ENCODE measurements around the gene PLA2G12B.
"Not testable (repeated sequence)": the region's sequence is repeated elsewhere in the genome, so short reads cannot be mapped to it uniquely, and the experiment has no call there.

The PLA2G12B gene

DNA sequence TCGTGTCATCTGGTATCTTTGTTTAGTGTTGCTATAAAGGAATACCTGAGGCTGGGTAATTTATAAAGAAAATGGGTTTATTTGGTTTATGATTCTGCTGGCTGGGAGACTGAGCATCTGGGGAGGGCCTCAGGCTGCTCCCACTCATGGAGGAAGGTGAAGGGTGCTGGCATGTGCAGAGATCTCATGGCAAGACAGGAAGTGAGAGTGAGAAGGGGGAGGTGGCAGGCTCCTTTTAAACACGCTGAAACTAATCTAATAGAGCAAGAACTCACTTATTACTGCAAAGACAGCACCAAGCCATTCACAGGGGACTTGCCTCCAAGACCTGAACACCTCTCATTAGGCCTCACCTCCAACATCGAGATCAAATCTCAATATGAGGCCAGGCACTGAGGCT, 49.8 kb downstream of the PLA2G12B start (continued):
- no peak for TF ChIP-seq ZIC2 (tag by site-specific recombination; IDR thresholded peaks at IDR 0.05)

DNA sequence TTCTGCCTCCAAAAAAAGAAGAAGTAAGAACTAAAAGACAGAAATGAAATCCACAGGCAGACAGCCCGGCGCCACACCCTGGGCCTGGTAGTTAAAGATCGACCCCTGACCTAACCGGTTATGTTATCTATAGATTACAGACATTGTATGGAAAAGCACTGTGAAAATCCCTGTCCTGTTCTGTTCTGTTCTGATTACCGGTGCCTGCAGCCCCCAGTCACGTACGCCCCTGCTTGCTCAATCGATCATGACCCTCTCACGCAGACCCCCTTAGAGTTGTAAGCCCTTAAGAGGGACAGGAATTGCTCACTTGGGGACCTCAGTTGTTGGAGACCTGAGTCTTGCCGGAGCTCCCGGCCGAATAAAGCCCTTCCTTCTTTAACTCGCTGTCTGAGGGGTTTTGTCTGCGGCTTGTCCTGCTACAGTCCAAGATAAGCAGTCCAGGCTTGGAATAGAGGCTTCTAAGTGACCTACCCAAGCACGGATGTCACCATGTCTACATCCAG, 50.6 kb downstream of the PLA2G12B start:
- H3K9me3 ChIP-seq (ENCODE audit: control insufficient read depth, insufficient read depth, low read depth, low read length); H3K4me3 ChIP-seq (ENCODE audit: low read depth, low read length); POLR2A ChIA-PET; H3K4me1 ChIP-seq (ENCODE audit: control insufficient read depth, insufficient read depth, low read length); H3K27ac ChIP-seq (ENCODE audit: extremely low read depth, low read depth, low read length); CTCF ChIA-PET; H3K36me3 ChIP-seq (ENCODE audit: control insufficient read depth in 2 of 2, insufficient read depth in 1 of 2, low read length in 2 of 2): not testable (repeated sequence)

DNA sequence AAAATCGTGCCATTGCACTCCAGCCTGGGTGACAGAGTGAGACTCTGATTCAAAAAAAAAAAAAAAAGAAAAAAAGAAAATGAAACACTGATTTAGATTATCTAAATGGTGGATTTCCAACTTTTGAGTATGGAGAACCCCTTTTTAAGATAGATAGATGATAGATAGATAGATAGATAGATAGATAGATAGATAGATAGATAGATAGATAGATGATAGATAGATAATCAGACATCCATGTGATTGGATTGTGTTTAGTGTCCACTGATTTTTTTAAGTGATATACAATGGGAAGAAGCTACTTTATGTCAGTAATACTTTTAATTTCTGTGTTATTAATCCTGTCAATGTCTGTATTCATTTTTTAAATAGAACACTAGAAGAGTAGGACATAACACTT, 55.1 kb downstream of the PLA2G12B start:
- CTCF ChIA-PET, result no interaction called here
- no peak overlapping the region for H3K27ac ChIP-seq (ENCODE audit: extremely low read depth, low read depth, low read length)
- no peaks in the 10 kb centered on the region for H3K4me1 ChIP-seq (ENCODE audit: control insufficient read depth, insufficient read depth, low read length)
- TF ChIP-seq ZNF777 (tag by site-specific recombination; IDR thresholded peaks at IDR 0.05; ENCODE audit: borderline replicate concordance) (no peak), KLF16 (tag by site-specific recombination; IDR thresholded peaks at IDR 0.05) (no peak), PRDM1 (tag by site-specific recombination; IDR thresholded peaks at IDR 0.05) (no peak), ZNF521 (tag by site-specific recombination; IDR thresholded peaks at IDR 0.05) (no peak), ZNF202 (tag by site-specific recombination; IDR thresholded peaks at IDR 0.05; ENCODE audit: borderline replicate concordance) (no peak), ZNF146 (tag by site-specific recombination; IDR thresholded peaks at IDR 0.05) (no peak)
- TF ChIP-seq, protein P1, sequence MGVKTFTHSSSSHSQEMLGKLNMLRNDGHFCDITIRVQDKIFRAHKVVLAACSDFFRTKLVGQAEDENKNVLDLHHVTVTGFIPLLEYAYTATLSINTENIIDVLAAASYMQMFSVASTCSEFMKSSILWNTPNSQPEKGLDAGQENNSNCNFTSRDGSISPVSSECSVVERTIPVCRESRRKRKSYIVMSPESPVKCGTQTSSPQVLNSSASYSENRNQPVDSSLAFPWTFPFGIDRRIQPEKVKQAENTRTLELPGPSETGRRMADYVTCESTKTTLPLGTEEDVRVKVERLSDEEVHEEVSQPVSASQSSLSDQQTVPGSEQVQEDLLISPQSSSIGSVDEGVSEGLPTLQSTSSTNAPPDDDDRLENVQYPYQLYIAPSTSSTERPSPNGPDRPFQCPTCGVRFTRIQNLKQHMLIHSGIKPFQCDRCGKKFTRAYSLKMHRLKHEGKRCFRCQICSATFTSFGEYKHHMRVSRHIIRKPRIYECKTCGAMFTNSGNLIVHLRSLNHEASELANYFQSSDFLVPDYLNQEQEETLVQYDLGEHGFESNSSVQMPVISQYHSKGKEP (tag by site-specific recombination; IDR thresholded peaks at IDR 0.05), result no peak
- TF ChIP-seq, protein P2, sequence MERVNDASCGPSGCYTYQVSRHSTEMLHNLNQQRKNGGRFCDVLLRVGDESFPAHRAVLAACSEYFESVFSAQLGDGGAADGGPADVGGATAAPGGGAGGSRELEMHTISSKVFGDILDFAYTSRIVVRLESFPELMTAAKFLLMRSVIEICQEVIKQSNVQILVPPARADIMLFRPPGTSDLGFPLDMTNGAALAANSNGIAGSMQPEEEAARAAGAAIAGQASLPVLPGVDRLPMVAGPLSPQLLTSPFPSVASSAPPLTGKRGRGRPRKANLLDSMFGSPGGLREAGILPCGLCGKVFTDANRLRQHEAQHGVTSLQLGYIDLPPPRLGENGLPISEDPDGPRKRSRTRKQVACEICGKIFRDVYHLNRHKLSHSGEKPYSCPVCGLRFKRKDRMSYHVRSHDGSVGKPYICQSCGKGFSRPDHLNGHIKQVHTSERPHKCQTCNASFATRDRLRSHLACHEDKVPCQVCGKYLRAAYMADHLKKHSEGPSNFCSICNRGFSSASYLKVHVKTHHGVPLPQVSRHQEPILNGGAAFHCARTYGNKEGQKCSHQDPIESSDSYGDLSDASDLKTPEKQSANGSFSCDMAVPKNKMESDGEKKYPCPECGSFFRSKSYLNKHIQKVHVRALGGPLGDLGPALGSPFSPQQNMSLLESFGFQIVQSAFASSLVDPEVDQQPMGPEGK (tag by site-specific recombination; IDR thresholded peaks at IDR 0.05), result no peak
- TF ChIP-seq, protein P3, sequence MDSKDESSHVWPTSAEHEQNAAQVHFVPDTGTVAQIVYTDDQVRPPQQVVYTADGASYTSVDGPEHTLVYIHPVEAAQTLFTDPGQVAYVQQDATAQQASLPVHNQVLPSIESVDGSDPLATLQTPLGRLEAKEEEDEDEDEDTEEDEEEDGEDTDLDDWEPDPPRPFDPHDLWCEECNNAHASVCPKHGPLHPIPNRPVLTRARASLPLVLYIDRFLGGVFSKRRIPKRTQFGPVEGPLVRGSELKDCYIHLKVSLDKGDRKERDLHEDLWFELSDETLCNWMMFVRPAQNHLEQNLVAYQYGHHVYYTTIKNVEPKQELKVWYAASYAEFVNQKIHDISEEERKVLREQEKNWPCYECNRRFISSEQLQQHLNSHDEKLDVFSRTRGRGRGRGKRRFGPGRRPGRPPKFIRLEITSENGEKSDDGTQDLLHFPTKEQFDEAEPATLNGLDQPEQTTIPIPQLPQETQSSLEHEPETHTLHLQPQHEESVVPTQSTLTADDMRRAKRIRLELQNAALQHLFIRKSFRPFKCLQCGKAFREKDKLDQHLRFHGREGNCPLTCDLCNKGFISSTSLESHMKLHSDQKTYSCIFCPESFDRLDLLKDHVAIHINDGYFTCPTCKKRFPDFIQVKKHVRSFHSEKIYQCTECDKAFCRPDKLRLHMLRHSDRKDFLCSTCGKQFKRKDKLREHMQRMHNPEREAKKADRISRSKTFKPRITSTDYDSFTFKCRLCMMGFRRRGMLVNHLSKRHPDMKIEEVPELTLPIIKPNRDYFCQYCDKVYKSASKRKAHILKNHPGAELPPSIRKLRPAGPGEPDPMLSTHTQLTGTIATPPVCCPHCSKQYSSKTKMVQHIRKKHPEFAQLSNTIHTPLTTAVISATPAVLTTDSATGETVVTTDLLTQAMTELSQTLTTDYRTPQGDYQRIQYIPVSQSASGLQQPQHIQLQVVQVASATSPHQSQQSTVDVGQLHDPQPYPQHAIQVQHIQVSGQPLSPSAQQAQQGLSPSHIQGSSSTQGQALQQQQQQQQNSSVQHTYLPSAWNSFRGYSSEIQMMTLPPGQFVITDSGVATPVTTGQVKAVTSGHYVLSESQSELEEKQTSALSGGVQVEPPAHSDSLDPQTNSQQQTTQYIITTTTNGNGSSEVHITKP (tag by site-specific recombination; IDR thresholded peaks at IDR 0.05), result no peak
- TF ChIP-seq, protein P4, sequence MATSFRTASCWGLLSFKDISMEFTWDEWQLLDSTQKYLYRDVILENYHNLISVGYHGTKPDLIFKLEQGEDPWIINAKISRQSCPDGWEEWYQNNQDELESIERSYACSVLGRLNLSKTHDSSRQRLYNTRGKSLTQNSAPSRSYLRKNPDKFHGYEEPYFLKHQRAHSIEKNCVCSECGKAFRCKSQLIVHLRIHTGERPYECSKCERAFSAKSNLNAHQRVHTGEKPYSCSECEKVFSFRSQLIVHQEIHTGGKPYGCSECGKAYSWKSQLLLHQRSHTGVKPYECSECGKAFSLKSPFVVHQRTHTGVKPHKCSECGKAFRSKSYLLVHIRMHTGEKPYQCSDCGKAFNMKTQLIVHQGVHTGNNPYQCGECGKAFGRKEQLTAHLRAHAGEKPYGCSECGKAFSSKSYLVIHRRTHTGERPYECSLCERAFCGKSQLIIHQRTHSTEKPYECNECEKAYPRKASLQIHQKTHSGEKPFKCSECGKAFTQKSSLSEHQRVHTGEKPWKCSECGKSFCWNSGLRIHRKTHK (tag by site-specific recombination; IDR thresholded peaks at IDR 0.05), result no peak
- no peaks in the 10 kb centered on the region for H3K36me3 ChIP-seq (ENCODE audit: control insufficient read depth in 2 of 2, insufficient read depth in 1 of 2, low read length in 2 of 2)
- no peak overlapping the region for H3K4me3 ChIP-seq (ENCODE audit: low read depth, low read length)
- H3K9me3 ChIP-seq (ENCODE audit: control insufficient read depth, insufficient read depth, low read depth, low read length), result no peaks in the 10 kb centered on the region
- POLR2A ChIA-PET, result interaction anchor here (0.7 kb wide), 1 partner anchor 11 kb away, joined by 5 read pairs; no protein-coding TSS in a partner anchor
